DND-41 (cell line): ENCODE results near the gene ARMH2.

Source experiments
- ATAC-seq: fragments of 200-7000 bp; cut with Tn5 transposase; 3 replicates; pipeline ENCODE4 v1.9.1; 2021; ENCODE audit warnings: low read depth; ENCODE audit not compliant: insufficient read depth
- DNase-seq: peaks from one replicate; pipeline ENCODE4 v3.0.0-alpha.2; 2020
- H2AFZ ChIP-seq: 2 replicates; pipeline ENCODE4 v1.6.0; 2012; ENCODE audit warnings: low read depth, low read length
- H3K27ac ChIP-seq: 2 replicates; pipeline ENCODE4 v1.5.1; 2012; ENCODE audit warnings: low read length, inconsistent platforms
- H3K27me3 ChIP-seq: fragments of 200-600 bp; sonication (generic); 2 replicates; pipeline ENCODE4 v1.6.0; 2012; ENCODE audit warnings: low read length, mild to moderate bottlenecking, inconsistent platforms; ENCODE audit not compliant: insufficient read depth, poor library complexity
- H3K36me3 ChIP-seq: 2 replicates; pipeline ENCODE4 v1.5.1; 2012; ENCODE audit warnings: low read length, inconsistent platforms; ENCODE audit not compliant: insufficient read depth
- H3K4me1 ChIP-seq: 2 replicates; pipeline ENCODE4 v1.5.1; 2012; ENCODE audit warnings: mild to moderate bottlenecking, low read length; ENCODE audit not compliant: insufficient read depth
- H3K4me2 ChIP-seq: 2 replicates; pipeline ENCODE4 v1.6.0; 2012; ENCODE audit warnings: mild to moderate bottlenecking, moderate library complexity, low read length, inconsistent platforms; ENCODE audit not compliant: insufficient read depth
- H3K4me3 ChIP-seq, 2 experiments: fragments of 200-600 bp in 1 of 2; shearing (Covaris generic) in 1 of 2; 2 replicates each; pipeline ENCODE4 v1.5.1; 2012 to 2016; ENCODE audit warnings: inconsistent platforms in 2 of 2, low read length in 2 of 2, mild to moderate bottlenecking in 2 of 2, low read depth in 1 of 2, moderate library complexity in 1 of 2
- H3K79me2 ChIP-seq: 2 replicates; pipeline ENCODE4 v1.6.0; 2012; ENCODE audit warnings: low read length, inconsistent platforms; ENCODE audit not compliant: insufficient read depth
- H3K9ac ChIP-seq: 2 replicates; pipeline ENCODE4 v1.6.0; 2012; ENCODE audit warnings: low read depth, mild to moderate bottlenecking, inconsistent platforms, low read length, moderate library complexity
- H3K9me3 ChIP-seq: 2 replicates; pipeline ENCODE4 v1.5.1; 2012; ENCODE audit warnings: low read length, moderate library complexity, mild to moderate bottlenecking, inconsistent platforms; ENCODE audit not compliant: insufficient read depth, severe bottlenecking
- H4K20me1 ChIP-seq: 2 replicates; pipeline ENCODE4 v1.6.0; 2012; ENCODE audit warnings: low read length; ENCODE audit not compliant: insufficient read depth
- EZH2 ChIP-seq: IDR thresholded peaks from 3 replicates; pipeline ENCODE4 v1.6.1; 2012; ENCODE audit warnings: borderline replicate concordance, low read depth, mild to moderate bottlenecking, moderate library complexity, low read length, inconsistent platforms; ENCODE audit not compliant: severe bottlenecking
- TF ChIP-seq, protein P1 (sequence below): IDR thresholded peaks from 2 replicates; pipeline ENCODE4 v1.5.1; 2012; ENCODE audit warnings: borderline replicate concordance, low read length, moderate library complexity, mild to moderate bottlenecking; ENCODE audit not compliant: poor library complexity, severe bottlenecking; ENCODE audit errors: extremely low read depth

The ARMH2 gene

DNA sequence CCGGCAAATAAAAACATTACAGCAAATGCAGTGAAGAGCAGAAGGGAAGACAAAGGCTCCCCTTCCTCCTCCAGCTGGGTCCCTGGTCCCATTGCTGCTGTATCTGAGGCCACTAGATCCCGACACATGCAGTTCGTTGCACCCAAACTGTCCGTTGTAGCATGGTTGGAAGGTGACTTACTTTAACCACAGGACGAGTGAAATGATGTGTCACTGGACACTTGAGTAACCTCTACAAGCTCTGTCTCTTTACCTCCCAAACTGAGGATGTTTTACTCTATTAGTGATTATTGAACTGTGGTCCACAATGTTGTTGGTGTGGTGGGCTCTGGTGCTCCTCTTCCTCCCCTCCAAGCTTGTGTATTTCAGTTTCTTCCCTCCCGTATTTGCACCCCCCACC is 46.2 kb upstream of the ARMH2 start:
- Histone ChIP-seq H3K36me3 (peaks cover 62% of the 10 kb centered on the region), H3K4me2 (no peak overlapping the region), H3K4me1 (no peaks in the 10 kb centered on the region), H3K4me3 (no peak overlapping the region), H2AFZ (no peak overlapping the region), H3K27ac (no peak overlapping the region), H3K9ac (no peak overlapping the region), H3K9me3 (no peaks in the 10 kb centered on the region), H4K20me1 (no peaks in the 10 kb centered on the region), H3K79me2 (no peaks in the 10 kb centered on the region), H3K27me3 (no peaks in the 10 kb centered on the region)
- DNase-seq = no peak
- no peak for ATAC-seq
- no peak for TF ChIP-seq EZH2
- TF ChIP-seq, protein P1, sequence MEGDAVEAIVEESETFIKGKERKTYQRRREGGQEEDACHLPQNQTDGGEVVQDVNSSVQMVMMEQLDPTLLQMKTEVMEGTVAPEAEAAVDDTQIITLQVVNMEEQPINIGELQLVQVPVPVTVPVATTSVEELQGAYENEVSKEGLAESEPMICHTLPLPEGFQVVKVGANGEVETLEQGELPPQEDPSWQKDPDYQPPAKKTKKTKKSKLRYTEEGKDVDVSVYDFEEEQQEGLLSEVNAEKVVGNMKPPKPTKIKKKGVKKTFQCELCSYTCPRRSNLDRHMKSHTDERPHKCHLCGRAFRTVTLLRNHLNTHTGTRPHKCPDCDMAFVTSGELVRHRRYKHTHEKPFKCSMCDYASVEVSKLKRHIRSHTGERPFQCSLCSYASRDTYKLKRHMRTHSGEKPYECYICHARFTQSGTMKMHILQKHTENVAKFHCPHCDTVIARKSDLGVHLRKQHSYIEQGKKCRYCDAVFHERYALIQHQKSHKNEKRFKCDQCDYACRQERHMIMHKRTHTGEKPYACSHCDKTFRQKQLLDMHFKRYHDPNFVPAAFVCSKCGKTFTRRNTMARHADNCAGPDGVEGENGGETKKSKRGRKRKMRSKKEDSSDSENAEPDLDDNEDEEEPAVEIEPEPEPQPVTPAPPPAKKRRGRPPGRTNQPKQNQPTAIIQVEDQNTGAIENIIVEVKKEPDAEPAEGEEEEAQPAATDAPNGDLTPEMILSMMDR = no peak

DNA sequence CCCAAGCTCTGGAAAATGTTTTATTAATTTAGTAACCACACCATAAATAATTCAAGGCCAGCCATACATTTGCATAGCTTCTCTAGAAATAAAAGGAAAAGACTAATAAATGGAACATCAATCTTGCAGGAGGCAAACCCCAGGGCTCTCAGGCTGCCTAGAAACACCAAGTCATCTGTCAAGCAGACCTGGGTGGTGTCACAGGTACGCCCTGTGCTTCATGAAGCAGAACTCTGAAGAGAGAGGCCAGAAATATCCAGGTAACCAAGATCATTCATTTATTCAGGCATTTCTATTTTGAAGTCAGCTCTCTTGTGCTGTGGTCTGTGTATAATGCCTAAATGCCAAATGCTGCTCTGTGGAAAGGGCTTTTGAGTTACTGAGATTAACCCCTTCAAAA is 45.3 kb upstream of the ARMH2 start:
- TF ChIP-seq, protein P1 = no peak
- TF ChIP-seq EZH2 = no peak
- no peak overlapping the region for H2AFZ ChIP-seq
- H3K4me2 ChIP-seq = no peak overlapping the region
- peaks cover 54% of the 10 kb centered on the region for H3K36me3 ChIP-seq
- no peak for ATAC-seq
- H4K20me1 ChIP-seq = no peaks in the 10 kb centered on the region
- H3K79me2 ChIP-seq = no peaks in the 10 kb centered on the region
- H3K4me1 ChIP-seq = no peaks in the 10 kb centered on the region
- H3K4me3 ChIP-seq = no peak overlapping the region
- no peak overlapping the region for H3K9ac ChIP-seq
- no peak for DNase-seq
- H3K27ac ChIP-seq = no peak overlapping the region
- H3K27me3 ChIP-seq = no peaks in the 10 kb centered on the region
- H3K9me3 ChIP-seq = no peaks in the 10 kb centered on the region

DNA sequence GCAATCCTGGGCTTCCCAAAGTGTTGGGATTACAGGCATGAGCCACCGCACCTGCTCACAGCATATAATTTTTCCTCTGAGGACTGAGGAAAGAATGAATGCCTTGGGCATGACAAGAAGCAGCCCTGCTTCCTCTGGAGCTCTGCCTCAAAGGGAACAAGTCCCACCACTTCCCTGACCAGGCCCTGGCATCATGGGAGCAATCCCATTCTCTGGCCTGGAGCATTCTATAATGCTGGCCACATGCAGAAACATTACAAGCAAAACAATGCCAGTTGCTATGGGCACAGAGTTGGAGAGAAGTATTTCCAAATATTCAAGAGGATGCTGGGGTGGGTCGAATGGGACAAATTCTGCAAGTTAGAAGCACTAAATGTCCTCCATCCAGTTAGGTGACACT is 41.5 kb upstream of the ARMH2 start:
- H3K79me2 ChIP-seq = no peaks in the 10 kb centered on the region
- no peak overlapping the region for H3K9ac ChIP-seq
- no peak overlapping the region for H3K27ac ChIP-seq
- H3K9me3 ChIP-seq = no peaks in the 10 kb centered on the region
- no peak overlapping the region for H2AFZ ChIP-seq
- H4K20me1 ChIP-seq = no peaks in the 10 kb centered on the region
- no peaks in the 10 kb centered on the region for H3K27me3 ChIP-seq
- no peaks in the 10 kb centered on the region for H3K4me1 ChIP-seq
- no peak for DNase-seq
- ATAC-seq = no peak
- H3K4me3 ChIP-seq = no peak overlapping the region
- TF ChIP-seq, protein P1 = no peak
- no peak for TF ChIP-seq EZH2
- no peak overlapping the region for H3K4me2 ChIP-seq
- H3K36me3 ChIP-seq = peaks cover 32% of the 10 kb centered on the region

DNA sequence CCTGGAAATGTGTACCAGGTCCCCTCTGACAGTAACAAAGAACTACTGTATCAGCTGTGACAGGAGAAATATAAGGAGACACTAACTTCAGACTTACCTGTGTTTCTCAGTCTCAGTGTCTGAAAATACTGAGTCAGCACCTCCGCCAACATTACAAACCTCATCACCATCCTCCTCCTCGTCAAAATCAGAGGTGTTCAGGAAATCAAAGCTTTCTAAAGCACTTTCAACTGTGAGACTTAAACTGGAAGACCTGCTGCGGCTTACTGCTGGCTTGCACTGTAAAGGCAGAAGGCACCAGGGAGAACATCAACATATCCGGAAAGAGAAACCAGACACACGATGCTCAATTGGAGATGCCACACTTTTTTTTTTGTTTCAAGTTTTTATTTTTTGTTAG is 40.3 kb upstream of the ARMH2 start:
- DNase-seq (no peak), ATAC-seq (no peak)
- Histone ChIP-seq H3K4me3 (no peak overlapping the region), H3K27me3 (no peaks in the 10 kb centered on the region), H4K20me1 (no peaks in the 10 kb centered on the region), H3K79me2 (no peaks in the 10 kb centered on the region), H3K9ac (no peak overlapping the region), H2AFZ (no peak overlapping the region), H3K4me1 (no peaks in the 10 kb centered on the region), H3K27ac (no peak overlapping the region), H3K4me2 (no peak overlapping the region), H3K36me3 (peaks cover 33% of the 10 kb centered on the region; the same call in 1 of the 2 replicates), H3K9me3 (no peaks in the 10 kb centered on the region)
- TF ChIP-seq, protein P1 = no peak
- no peak for TF ChIP-seq EZH2
